22Rv1 (cell line): ENCODE measurements around the gene HSPA6.
"Not testable (repeated sequence)": the region's sequence is repeated elsewhere in the genome, so short reads cannot be mapped to it uniquely, and the experiment has no call there.

Source experiments
- ZFX ChIP-seq: fragments of 450-650 bp; IDR thresholded peaks from 2 replicates; pipeline ENCODE4 v1.6.1; 2017; ENCODE audit warnings: antibody characterized with exemption, borderline replicate concordance
- TF ChIP-seq, protein P1 (sequence below): fragments of 450-650 bp; IDR thresholded peaks from 2 replicates; pipeline ENCODE4 v1.5.1; 2017; ENCODE audit warnings: mild to moderate bottlenecking

- TF ChIP-seq, protein P1, sequence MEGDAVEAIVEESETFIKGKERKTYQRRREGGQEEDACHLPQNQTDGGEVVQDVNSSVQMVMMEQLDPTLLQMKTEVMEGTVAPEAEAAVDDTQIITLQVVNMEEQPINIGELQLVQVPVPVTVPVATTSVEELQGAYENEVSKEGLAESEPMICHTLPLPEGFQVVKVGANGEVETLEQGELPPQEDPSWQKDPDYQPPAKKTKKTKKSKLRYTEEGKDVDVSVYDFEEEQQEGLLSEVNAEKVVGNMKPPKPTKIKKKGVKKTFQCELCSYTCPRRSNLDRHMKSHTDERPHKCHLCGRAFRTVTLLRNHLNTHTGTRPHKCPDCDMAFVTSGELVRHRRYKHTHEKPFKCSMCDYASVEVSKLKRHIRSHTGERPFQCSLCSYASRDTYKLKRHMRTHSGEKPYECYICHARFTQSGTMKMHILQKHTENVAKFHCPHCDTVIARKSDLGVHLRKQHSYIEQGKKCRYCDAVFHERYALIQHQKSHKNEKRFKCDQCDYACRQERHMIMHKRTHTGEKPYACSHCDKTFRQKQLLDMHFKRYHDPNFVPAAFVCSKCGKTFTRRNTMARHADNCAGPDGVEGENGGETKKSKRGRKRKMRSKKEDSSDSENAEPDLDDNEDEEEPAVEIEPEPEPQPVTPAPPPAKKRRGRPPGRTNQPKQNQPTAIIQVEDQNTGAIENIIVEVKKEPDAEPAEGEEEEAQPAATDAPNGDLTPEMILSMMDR = not testable (repeated sequence)
- not testable (repeated sequence) for TF ChIP-seq ZFX
Observed at GRCh38 chr1:161530158-161530557, 5.8 kb downstream of the HSPA6 start.
